HepG2 (cell line): Measurements from ENCODE around the gene SNAP25. TPM values are rescaled to one million over a fixed set of nuclear protein-coding genes. Genes with fewer than 3 reads are reported as not detected.

Experiments
- ATAC-seq: fragments of 200-7000 bp; cut with Tn5 transposase; 3 replicates; pipeline ENCODE4 v1.9.1; 2020; ENCODE audit warnings: mild to moderate bottlenecking, moderate library complexity
- BruUV-seq: library from RNA; stranded (reverse); fragments of 400-500 nt; replicated peaks from 2 replicates; lab custom pipeline; 2021; lab: Mats Ljungman, UMichigan
- CTCF ChIA-PET: fragments of 300-600 bp; formaldehyde crosslinking; extraction: SDS; loops from one replicate; lab custom pipeline; 2021; ENCODE audit warnings: low total read pairs, inconsistent platforms, low intra/inter-chr PET ratio; lab: Yijun Ruan, JAX
- POLR2A ChIA-PET: fragments of 350-600 bp; sonication (Branson Sonifier 250); formaldehyde crosslinking; loops from one replicate; lab custom pipeline; 2020; ENCODE audit warnings: antibody characterized with exemption, inconsistent platforms; lab: Yijun Ruan, JAX
- DNase-seq: peaks from one replicate; pipeline ENCODE4 v3.0.0-alpha.2; 2015; ENCODE audit warnings: low spot score
- FAIRE-seq: peaks from 3 replicates; lab custom pipeline; 2011; peaks lifted over from hg19 to GRCh38; lab: Jason Lieb, UNC
- H2AFZ ChIP-seq: one replicate; pipeline ENCODE4 v1.6.1; 2011; ENCODE audit warnings: low read length, inconsistent platforms
- H3K27ac ChIP-seq: fragments of 300-600 bp; 3 replicates; pipeline ENCODE4 v1.8.0; 2011; ENCODE audit warnings: mixed run types, mild to moderate bottlenecking, mixed read lengths, low read length, inconsistent platforms; ENCODE audit not compliant: insufficient read depth; ENCODE audit errors: extremely low read length
- H3K27me3 ChIP-seq, 2 experiments: fragments of 200-600 bp in 1 of 2; 2 replicates in 1 of 2; 3 replicates in 1 of 2; pipeline versions ENCODE4 v1.6.0 to v1.8.0; 2011; ENCODE audit warnings: low read length in 2 of 2, mild to moderate bottlenecking in 2 of 2, moderate library complexity in 2 of 2, inconsistent platforms in 1 of 2; ENCODE audit not compliant: insufficient read depth in 2 of 2, control insufficient read depth in 1 of 2
- H3K36me3 ChIP-seq, 2 experiments: fragments of 200-600 bp in 1 of 2; replicated peaks in 1 of 2; 2 replicates in 1 of 2; 3 replicates in 1 of 2; pipeline versions ENCODE4 v1.5.1 to v1.8.0; 2011; ENCODE audit warnings: low read length in 2 of 2, inconsistent platforms in 1 of 2; ENCODE audit not compliant: insufficient read depth in 2 of 2, control insufficient read depth in 1 of 2
- H3K4me1 ChIP-seq: 2 replicates; pipeline ENCODE4 v1.5.1; 2012; ENCODE audit warnings: low read length, inconsistent platforms; ENCODE audit not compliant: insufficient read depth
- H3K4me2 ChIP-seq: 2 replicates; pipeline ENCODE4 v1.6.0; 2011; ENCODE audit warnings: low read depth, low read length, inconsistent platforms
- H3K4me3 ChIP-seq, 3 experiments: fragments of 200-600 bp in 1 of 3; sonication (generic), shearing (Covaris generic) in 1 of 3; replicated peaks in 1 of 3; 2 replicates each; pipeline ENCODE4 v1.5.1; 2011 to 2016; ENCODE audit warnings: low read length in 3 of 3, inconsistent platforms in 2 of 3, low read depth in 2 of 3, mild to moderate bottlenecking in 2 of 3, control low read depth in 1 of 3, mixed read lengths in 1 of 3; ENCODE audit not compliant: insufficient read depth in 1 of 3
- H3K79me2 ChIP-seq: one replicate; pipeline ENCODE4 v1.6.1; 2011; ENCODE audit warnings: low read length, inconsistent platforms; ENCODE audit not compliant: insufficient read depth
- H3K9ac ChIP-seq: 2 replicates; pipeline ENCODE4 v1.6.0; 2011; ENCODE audit warnings: mild to moderate bottlenecking, low read depth, low read length, inconsistent platforms; ENCODE audit not compliant: insufficient read depth
- H3K9me3 ChIP-seq: 2 replicates; pipeline ENCODE4 v1.5.1; 2012; ENCODE audit warnings: mild to moderate bottlenecking, low read length
- H4K20me1 ChIP-seq: 2 replicates; pipeline ENCODE4 v1.6.0; 2011; ENCODE audit warnings: inconsistent platforms, mild to moderate bottlenecking, low read length, moderate library complexity; ENCODE audit not compliant: insufficient read depth
- ARID4A ChIP-seq: sonication (generic); formaldehyde crosslinking; IDR thresholded peaks from 2 replicates; pipeline ENCODE4 v1.5.0; 2020; ENCODE audit warnings: mild to moderate bottlenecking, missing genetic modification reagents, borderline replicate concordance
- CCAR2 ChIP-seq: fragments of 200-400 bp; formaldehyde crosslinking; optimal IDR thresholded peaks from 2 replicates; pipeline ENCODE3; 2018; ENCODE audit warnings: low read depth, mild to moderate bottlenecking, low read length, moderate library complexity
- CREBL2 ChIP-seq: sonication (generic); formaldehyde crosslinking; IDR thresholded peaks from 2 replicates; pipeline ENCODE4 v1.8.1; 2023; ENCODE audit warnings: missing genetic modification reagents, mild to moderate bottlenecking, borderline replicate concordance
- KMT2B ChIP-seq: IDR thresholded peaks from 2 replicates; pipeline ENCODE4 v1.6.1; 2016; ENCODE audit warnings: missing genetic modification reagents, missing compliant biosample characterization
- NFKBIZ ChIP-seq: IDR thresholded peaks from 2 replicates; pipeline ENCODE4 v1.6.1; 2018; ENCODE audit warnings: missing genetic modification reagents, missing compliant biosample characterization
- POGK ChIP-seq: sonication (generic); formaldehyde crosslinking; conservative IDR thresholded peaks from 2 replicates; pipeline ENCODE4 v1.8.0; 2022; ENCODE audit warnings: mild to moderate bottlenecking, moderate library complexity, missing genetic modification reagents
- PRMT3 ChIP-seq: sonication (generic); formaldehyde crosslinking; IDR thresholded peaks from 2 replicates; pipeline ENCODE4 v1.8.1; 2022; ENCODE audit warnings: low read depth, mild to moderate bottlenecking, moderate library complexity, missing genetic modification reagents, borderline replicate concordance
- SRSF4 ChIP-seq: fragments of 200-400 bp; formaldehyde crosslinking; IDR thresholded peaks from one replicate; pipeline ENCODE4 v1.6.1; 2018; ENCODE audit warnings: mild to moderate bottlenecking, low read depth, low read length, moderate library complexity; ENCODE audit not compliant: poor library complexity, severe bottlenecking
- ZFYVE20 ChIP-seq: sonication (generic); formaldehyde crosslinking; IDR thresholded peaks from 2 replicates; pipeline ENCODE4 v1.8.0; 2023; ENCODE audit warnings: low read depth, mild to moderate bottlenecking, moderate library complexity, missing genetic modification reagents, borderline replicate concordance
- ZNF746 ChIP-seq: sonication (generic); formaldehyde crosslinking; IDR thresholded peaks from 2 replicates; pipeline ENCODE4 v1.8.0; 2022; ENCODE audit warnings: mild to moderate bottlenecking, missing genetic modification reagents
- ZNF790 ChIP-seq: sonication (generic); formaldehyde crosslinking; IDR thresholded peaks from 2 replicates; pipeline ENCODE4 v1.8.0; 2022; ENCODE audit warnings: missing genetic modification reagents, mild to moderate bottlenecking, borderline replicate concordance
- ZNF879 ChIP-seq: sonication (generic); formaldehyde crosslinking; IDR thresholded peaks from 2 replicates; pipeline ENCODE4 v1.8.1; 2023; ENCODE audit warnings: missing genetic modification reagents
- whole genome bisulfite sequencing: methylation state at CpG from one replicate; pipeline ENCODE4 v1.1.6; 2017; ENCODE audit warnings: low lambda C conversion rate; 5-methylcytosine and 5-hydroxymethylcytosine counted together
- in situ Hi-C: cut with HindIII; loops from 2 replicates; pipeline ENCODE4 v1.10.0; 2017; ENCODE audit warnings: low pct_unique_long_range_greater_than_20kb; ENCODE audit not compliant: extremely low pct_ligation_motif_present
- intact Hi-C: fragments of 100-400 bp; cut with micrococcal nuclease; formaldehyde crosslinking; loops from one replicate; pipeline ENCODE4 v1.10.0; 2022; ENCODE audit not compliant: unreplicated experiment
- polyA plus RNA-seq, 8 experiments: library from polyadenylated mRNA; depleted of rRNA in 3 of 8; stranded (reverse) in 7 of 8; unstranded in 1 of 8; fragments of >200 nt; fragmentation: Illumina TruSeq in 4 of 8; extraction: Trizol in 4 of 8; gene quantifications; 2 replicates each; pipeline versions ENCODE4 v1.2.1 to v1.2.3, GENCODE V29; 2011 to 2016; ENCODE audit warnings: low read depth in 4 of 8, missing spikeins in 1 of 8, mixed read lengths in 1 of 8; ENCODE audit not compliant: insufficient read depth in 1 of 8
- total RNA-seq, 5 experiments: library from RNA; depleted of rRNA; stranded (reverse); fragments of >200 nt; fragmentation: Illumina TruSeq; extraction: Trizol; gene quantifications; 2 replicates each; pipeline ENCODE4 v1.2.3, GENCODE V29; 2016; ENCODE audit warnings: low read depth in 1 of 5

SNAP25 gene
- total and polyA plus RNA-seq, 2 of the 13 experiments (the other 11 are each of a cell fraction or from before 2014, with no cell fraction given) = not detected

- no peaks in the 10 kb centered on the region for H3K79me2 ChIP-seq
- H3K27me3 ChIP-seq = no peaks in the 10 kb centered on the region
- intact Hi-C loops = loop anchor here (5.0 kb wide), 3 partner anchors 52 to 1222 kb away; no protein-coding TSS in a partner anchor
- FAIRE-seq = no peak
- no peak overlapping the region for H3K4me3 ChIP-seq
- no peak overlapping the region for H3K27ac ChIP-seq
- H3K9me3 ChIP-seq = no peaks in the 10 kb centered on the region
- H3K4me1 ChIP-seq = peaks cover 15% of the 10 kb centered on the region
- H3K4me2 ChIP-seq = no peak overlapping the region
- ATAC-seq = no peak
- BruUV-seq = no TSS peak
- DNase-seq = no peak
- no peaks in the 10 kb centered on the region for H4K20me1 ChIP-seq
- H2AFZ ChIP-seq = no peak overlapping the region
- 95% methylated on average over 4 of the region's 4 CpGs for WGBS
- in situ Hi-C loops = loop anchor here (5.0 to 10.0 kb wide), 2 partner anchors 107 to 1225 kb away; no protein-coding TSS in a partner anchor
- H3K36me3 ChIP-seq = no peaks in the 10 kb centered on the region
- TF ChIP-seq PRMT3 (CRISPR knock-in tag) (no peak), SRSF4 (no peak), NFKBIZ (CRISPR knock-in tag) (no peak), ZNF746 (CRISPR knock-in tag) (no peak), ZNF879 (CRISPR knock-in tag) (no peak), ARID4A (no peak), KMT2B (CRISPR knock-in tag) (no peak), CCAR2 (no peak), ZNF790 (CRISPR knock-in tag) (no peak), CREBL2 (CRISPR knock-in tag) (no peak), POGK (CRISPR knock-in tag) (no peak), ZFYVE20 (CRISPR knock-in tag) (no peak)
- TF ChIP-seq, all 625 proteins: peak for 0
- CTCF ChIA-PET = no interaction called here
- H3K9ac ChIP-seq = no peak overlapping the region
- POLR2A ChIA-PET = interaction anchor here (1.1 kb wide), 1 partner anchor 115 kb away, joined by 4 read pairs; the partner anchor contains the start of genes MKKS and SLX4IP
These were observed 101.2 kb downstream of the SNAP25 start for GRCh38 chr20:10319855-10320254.
